Measurements from ENCODE around the gene MED6. TPM values are rescaled to one million over a fixed set of nuclear protein-coding genes. Genes with fewer than 3 reads are reported as not detected.

MED6 gene
- total RNA-seq, 2 experiments from 2014 or later: 90.2 to 97.2 TPM

DNA sequence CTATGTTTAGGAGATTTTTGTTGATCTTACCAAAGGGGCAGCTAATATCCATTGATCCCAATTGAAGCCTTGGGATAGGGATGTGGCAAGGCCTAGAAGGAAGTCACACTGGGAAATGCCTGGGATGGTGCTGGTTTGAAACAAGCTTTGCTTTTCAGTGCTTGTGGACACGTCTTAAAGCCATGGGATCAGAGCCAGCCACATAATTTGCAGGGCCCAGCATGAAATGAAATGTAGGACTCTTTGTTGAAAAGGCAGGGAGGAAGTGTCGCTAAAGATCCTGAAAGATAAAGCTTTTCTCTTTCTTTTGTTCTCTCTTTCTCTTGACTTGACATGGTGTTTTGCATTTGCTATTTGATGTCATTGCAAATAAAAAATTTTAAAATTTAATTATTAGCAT lies 46.2 kb upstream of the MED6 start:
- Histone ChIP-seq H3K27ac (ENCODE audit: low read depth in 1 of 2, low read length in 2 of 2) (peak overlapping the region; percentile 47 to 60), H3K27me3 (ENCODE audit: control insufficient read depth in 1 of 2, insufficient read depth in 2 of 2, low read length in 2 of 2) (no peaks in the 10 kb centered on the region), H3K9me3 (ENCODE audit: control insufficient read depth in 1 of 2, insufficient read depth in 1 of 2, low read length in 2 of 2) (no peaks in the 10 kb centered on the region), H3K4me1 (ENCODE audit: insufficient read depth, low read length) (peaks cover 59% of the 10 kb centered on the region), H3K36me3 (ENCODE audit: insufficient read depth, low read length) (peaks cover 13% of the 10 kb centered on the region), H3K4me3 (ENCODE audit: low read length) (peak overlapping the region; percentile 22)
- POLR2A ChIA-PET: interaction anchor here (1.1 to 7.1 kb wide), 3 partner anchors 11 to 163 kb away, joined by 3 to 182 read pairs (median 5); partner anchors contain the start of gene MAP3K9
- DNase-seq (peak in 1 of 14 experiments; percentile 37), ATAC-seq (ENCODE audit: poor library complexity) (no peak)
- TF ChIP-seq, protein P1, sequence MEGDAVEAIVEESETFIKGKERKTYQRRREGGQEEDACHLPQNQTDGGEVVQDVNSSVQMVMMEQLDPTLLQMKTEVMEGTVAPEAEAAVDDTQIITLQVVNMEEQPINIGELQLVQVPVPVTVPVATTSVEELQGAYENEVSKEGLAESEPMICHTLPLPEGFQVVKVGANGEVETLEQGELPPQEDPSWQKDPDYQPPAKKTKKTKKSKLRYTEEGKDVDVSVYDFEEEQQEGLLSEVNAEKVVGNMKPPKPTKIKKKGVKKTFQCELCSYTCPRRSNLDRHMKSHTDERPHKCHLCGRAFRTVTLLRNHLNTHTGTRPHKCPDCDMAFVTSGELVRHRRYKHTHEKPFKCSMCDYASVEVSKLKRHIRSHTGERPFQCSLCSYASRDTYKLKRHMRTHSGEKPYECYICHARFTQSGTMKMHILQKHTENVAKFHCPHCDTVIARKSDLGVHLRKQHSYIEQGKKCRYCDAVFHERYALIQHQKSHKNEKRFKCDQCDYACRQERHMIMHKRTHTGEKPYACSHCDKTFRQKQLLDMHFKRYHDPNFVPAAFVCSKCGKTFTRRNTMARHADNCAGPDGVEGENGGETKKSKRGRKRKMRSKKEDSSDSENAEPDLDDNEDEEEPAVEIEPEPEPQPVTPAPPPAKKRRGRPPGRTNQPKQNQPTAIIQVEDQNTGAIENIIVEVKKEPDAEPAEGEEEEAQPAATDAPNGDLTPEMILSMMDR (IDR thresholded peaks at IDR 0.05): no peak
- Mint-ChIP-seq H3K27me3 (no peaks in the 10 kb centered on the region), H3K36me3 (ENCODE audit: low read depth) (peaks cover 59% of the 10 kb centered on the region), H3K4me3 (peak overlapping the region; percentile 80), H3K27ac (peak overlapping the region; percentile 95), H3K4me1 (ENCODE audit: low read depth) (peaks cover 82% of the 10 kb centered on the region), H3K9me3 (no peaks in the 10 kb centered on the region)
- CTCF ChIA-PET: interaction anchor here (0.9 to 3.7 kb wide), 3 partner anchors 8 to 428 kb away, joined by 3 to 14 read pairs (median 5); no protein-coding TSS in a partner anchor
- intact Hi-C loops (cut with DNase I, micrococcal nuclease): loop anchor here (10.0 kb wide), 2 partner anchors 158 to 1032 kb away; partner anchors contain the start of genes MAP3K9 (in 1 of the 2) and SUSD6 (in 1 of the 2)

DNA sequence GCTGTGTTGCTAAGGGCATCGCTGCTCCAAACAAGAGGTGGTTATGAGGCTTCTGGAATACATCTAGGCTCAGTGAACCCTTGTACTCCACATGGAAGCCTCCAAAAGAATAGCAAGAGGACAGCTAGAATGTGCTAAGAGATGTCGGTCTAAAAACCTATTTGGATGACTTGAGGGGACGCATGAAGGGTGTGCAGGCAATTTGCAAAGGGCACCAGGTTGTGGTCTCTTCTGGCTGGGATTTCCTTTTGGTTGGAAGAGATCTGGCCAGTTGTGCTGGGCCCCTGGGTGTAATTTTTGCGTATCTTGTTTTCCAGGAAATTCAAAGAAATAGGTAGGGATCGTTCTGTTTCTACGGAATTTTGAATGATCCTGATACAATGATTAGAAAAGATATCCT lies 45.4 kb upstream of the MED6 start:
- H3K36me3 ChIP-seq (ENCODE audit: insufficient read depth, low read length): peaks cover 6% of the 10 kb centered on the region
- no peak overlapping the region for H3K4me3 ChIP-seq (ENCODE audit: low read length)
- DNase-seq (no peak), ATAC-seq (ENCODE audit: poor library complexity) (no peak)
- Mint-ChIP-seq H3K27ac (peak overlapping the region; percentile 95), H3K4me1 (ENCODE audit: low read depth) (peaks cover 81% of the 10 kb centered on the region), H3K4me3 (peak overlapping the region; percentile 80), H3K9me3 (no peaks in the 10 kb centered on the region), H3K36me3 (ENCODE audit: low read depth) (peaks cover 58% of the 10 kb centered on the region), H3K27me3 (no peaks in the 10 kb centered on the region)
- H3K9me3 ChIP-seq (ENCODE audit: control insufficient read depth in 1 of 2, insufficient read depth in 1 of 2, low read length in 2 of 2): no peaks in the 10 kb centered on the region
- CTCF ChIA-PET: interaction anchor here (1.0 to 3.7 kb wide), 3 partner anchors 9 to 68 kb away, joined by 4 to 14 read pairs (median 5); no protein-coding TSS in a partner anchor
- no peaks in the 10 kb centered on the region for H3K27me3 ChIP-seq (ENCODE audit: control insufficient read depth in 1 of 2, insufficient read depth in 2 of 2, low read length in 2 of 2)
- peaks cover 55% of the 10 kb centered on the region for H3K4me1 ChIP-seq (ENCODE audit: insufficient read depth, low read length)
- intact Hi-C loops (cut with DNase I, micrococcal nuclease): loop anchor here (10.0 kb wide), 2 partner anchors 159 to 1031 kb away; partner anchors contain the start of genes MAP3K9 (in 1 of the 2) and SUSD6 (in 1 of the 2)
- POLR2A ChIA-PET: interaction anchor here (1.1 to 7.1 kb wide), 4 partner anchors 12 to 164 kb away, joined by 3 to 182 read pairs (median 4); partner anchors contain the start of gene MAP3K9
- TF ChIP-seq, protein P1 (IDR thresholded peaks at IDR 0.05): no peak
- peak overlapping the region; percentile 47 to 60 for H3K27ac ChIP-seq (ENCODE audit: low read depth in 1 of 2, low read length in 2 of 2)

DNA sequence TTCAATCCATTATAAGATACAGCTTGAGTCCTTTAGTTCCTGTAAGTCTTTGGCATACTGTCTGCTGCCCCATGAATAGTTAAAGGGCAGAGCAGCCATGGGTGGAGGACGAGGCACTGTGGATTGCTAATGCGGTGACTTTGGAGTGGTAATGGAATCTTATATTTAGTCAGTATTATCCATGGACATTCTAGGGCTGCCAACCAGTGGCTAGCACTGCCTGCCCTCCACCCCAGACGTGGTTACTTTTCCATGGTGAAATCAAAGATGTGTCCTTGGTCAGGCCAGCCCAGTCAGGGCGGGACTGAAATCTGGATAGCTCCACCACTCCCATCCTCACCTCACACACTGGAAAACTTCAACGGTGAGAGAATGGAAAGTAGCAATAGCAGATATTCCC lies 43.5 kb upstream of the MED6 start:
- CTCF ChIA-PET: interaction anchor here (0.5 to 3.7 kb wide), 4 partner anchors 11 to 174 kb away, joined by 3 to 14 read pairs (median 4); no protein-coding TSS in a partner anchor
- intact Hi-C loops (cut with DNase I, micrococcal nuclease): loop anchor here (2.0 to 10.0 kb wide), 8 partner anchors 13 to 1029 kb away; partner anchors contain the start of genes MED6 (in 2 of the 2), MAP3K9 (in 1 of the 2), PCNX1 (in 1 of the 2) and SUSD6 (in 1 of the 2)
- Histone ChIP-seq H3K4me1 (ENCODE audit: insufficient read depth, low read length) (peaks cover 62% of the 10 kb centered on the region), H3K27ac (ENCODE audit: low read depth in 1 of 2, low read length in 2 of 2) (peak overlapping the region in 1 of 2 donors; percentile 70), H3K27me3 (ENCODE audit: control insufficient read depth in 1 of 2, insufficient read depth in 2 of 2, low read length in 2 of 2) (no peaks in the 10 kb centered on the region), H3K36me3 (ENCODE audit: insufficient read depth, low read length) (no peaks in the 10 kb centered on the region), H3K4me3 (ENCODE audit: low read length) (peak overlapping the region; percentile 87), H3K9me3 (ENCODE audit: control insufficient read depth in 1 of 2, insufficient read depth in 1 of 2, low read length in 2 of 2) (no peaks in the 10 kb centered on the region)
- POLR2A ChIA-PET: interaction anchor here (2.3 to 7.1 kb wide), 2 partner anchors 14 to 165 kb away, joined by 6 to 182 read pairs; partner anchors contain the start of gene MAP3K9
- Mint-ChIP-seq H3K27me3 (no peaks in the 10 kb centered on the region), H3K4me1 (ENCODE audit: low read depth) (peaks cover 75% of the 10 kb centered on the region), H3K27ac (peak overlapping the region; percentile 95), H3K9me3 (no peaks in the 10 kb centered on the region), H3K4me3 (peak overlapping the region; percentile 96), H3K36me3 (ENCODE audit: low read depth) (peaks cover 48% of the 10 kb centered on the region)
- ATAC-seq (ENCODE audit: poor library complexity): no peak
- DNase-seq: no peak
- TF ChIP-seq, protein P1 (IDR thresholded peaks at IDR 0.05): no peak

Data from CD4-positive, alpha-beta T cell (primary cell).